Choroid plexus epithelial cell (primary cell): Measurements from ENCODE around the gene MLLT3.

ENCODE experiments used
- DNase-seq: peaks from one replicate; pipeline ENCODE4 v3.0.0-alpha.2; 2010; ENCODE audit warnings: low read depth
- H3K4me3 ChIP-seq: 2 replicates; pipeline ENCODE4 v1.5.1; 2011; ENCODE audit warnings: low read depth, mild to moderate bottlenecking, control low read depth, low read length, moderate library complexity
- TF ChIP-seq, protein P1 (sequence below): conservative IDR thresholded peaks from 2 replicates; pipeline ENCODE4 v1.5.1; 2011; ENCODE audit warnings: low read depth, mild to moderate bottlenecking, control low read depth, inconsistent platforms, low read length, moderate library complexity

MLLT3 gene

GRCh38 chr9:20552874-20553557, 69.3 kb downstream of the MLLT3 start:
- TF ChIP-seq, protein P1, sequence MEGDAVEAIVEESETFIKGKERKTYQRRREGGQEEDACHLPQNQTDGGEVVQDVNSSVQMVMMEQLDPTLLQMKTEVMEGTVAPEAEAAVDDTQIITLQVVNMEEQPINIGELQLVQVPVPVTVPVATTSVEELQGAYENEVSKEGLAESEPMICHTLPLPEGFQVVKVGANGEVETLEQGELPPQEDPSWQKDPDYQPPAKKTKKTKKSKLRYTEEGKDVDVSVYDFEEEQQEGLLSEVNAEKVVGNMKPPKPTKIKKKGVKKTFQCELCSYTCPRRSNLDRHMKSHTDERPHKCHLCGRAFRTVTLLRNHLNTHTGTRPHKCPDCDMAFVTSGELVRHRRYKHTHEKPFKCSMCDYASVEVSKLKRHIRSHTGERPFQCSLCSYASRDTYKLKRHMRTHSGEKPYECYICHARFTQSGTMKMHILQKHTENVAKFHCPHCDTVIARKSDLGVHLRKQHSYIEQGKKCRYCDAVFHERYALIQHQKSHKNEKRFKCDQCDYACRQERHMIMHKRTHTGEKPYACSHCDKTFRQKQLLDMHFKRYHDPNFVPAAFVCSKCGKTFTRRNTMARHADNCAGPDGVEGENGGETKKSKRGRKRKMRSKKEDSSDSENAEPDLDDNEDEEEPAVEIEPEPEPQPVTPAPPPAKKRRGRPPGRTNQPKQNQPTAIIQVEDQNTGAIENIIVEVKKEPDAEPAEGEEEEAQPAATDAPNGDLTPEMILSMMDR: peak; percentile 38
- peak; percentile 41 for DNase-seq
- no peak overlapping the region for H3K4me3 ChIP-seq

DNA sequence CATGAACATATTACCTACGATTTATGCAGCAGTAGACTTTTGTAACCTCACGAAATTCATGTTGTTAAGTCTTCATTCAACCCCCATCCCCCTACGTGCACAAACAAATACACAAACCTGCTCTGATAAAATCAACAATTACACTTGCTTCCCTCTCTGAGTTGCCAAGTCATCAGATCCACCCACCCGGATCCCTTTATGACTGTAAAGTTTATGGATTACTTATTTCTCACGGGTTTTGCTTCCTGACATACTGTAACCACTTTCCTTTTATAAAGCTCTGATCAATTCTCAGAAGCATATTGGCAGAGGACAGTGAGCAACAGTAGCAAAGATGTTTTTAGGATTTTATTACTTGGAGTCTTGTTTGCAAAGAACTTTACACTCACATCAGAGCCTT, 70.5 kb downstream of the MLLT3 start:
- DNase-seq: no peak
- TF ChIP-seq, protein P1: no peak

DNA sequence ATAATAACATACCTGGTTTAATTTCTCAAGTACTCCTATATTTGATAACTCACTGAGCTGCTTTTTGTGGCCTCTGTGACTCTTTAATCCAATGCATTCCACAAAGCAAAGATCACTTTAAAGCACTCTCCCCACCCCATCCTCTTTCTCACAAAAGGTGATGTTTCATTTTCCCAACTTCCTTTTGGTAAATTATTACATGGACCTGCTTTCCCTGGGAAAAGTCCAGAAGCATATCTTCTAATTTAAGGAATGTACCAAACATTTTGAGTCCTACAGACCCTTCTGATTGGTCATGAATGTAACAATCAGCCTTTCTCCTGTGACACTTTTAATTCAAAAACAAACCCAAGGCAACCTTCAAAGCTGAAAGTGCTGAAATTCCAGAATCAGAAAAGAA, 71.1 kb downstream of the MLLT3 start:
- TF ChIP-seq, protein P1: no peak
- no peak for DNase-seq
- H3K4me3 ChIP-seq: no peak overlapping the region

More for the DNA sequence above, 70.5 kb downstream of the MLLT3 start:
- H3K4me3 ChIP-seq: no peak overlapping the region

DNA sequence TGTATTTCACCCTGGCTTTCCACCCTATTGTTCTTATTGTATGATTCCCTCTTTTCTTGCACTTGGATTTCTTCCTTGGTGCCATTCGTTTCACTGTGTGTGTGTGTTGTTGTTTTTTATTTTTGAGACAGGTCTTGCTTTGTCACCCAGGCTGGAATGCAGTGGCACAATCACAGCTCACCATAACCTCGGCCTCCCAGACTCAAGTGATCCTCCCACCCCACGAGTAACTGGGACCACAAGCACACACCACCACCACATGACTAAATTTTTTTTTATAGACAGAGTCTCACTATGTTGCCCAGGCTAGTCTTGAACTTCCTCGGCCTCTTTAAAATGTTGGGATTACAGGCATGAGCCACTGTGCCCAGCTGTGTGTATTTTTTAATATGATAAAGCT, 72.0 kb downstream of the MLLT3 start:
- no peak for DNase-seq
- TF ChIP-seq, protein P1: no peak
- H3K4me3 ChIP-seq: no peak overlapping the region

DNA sequence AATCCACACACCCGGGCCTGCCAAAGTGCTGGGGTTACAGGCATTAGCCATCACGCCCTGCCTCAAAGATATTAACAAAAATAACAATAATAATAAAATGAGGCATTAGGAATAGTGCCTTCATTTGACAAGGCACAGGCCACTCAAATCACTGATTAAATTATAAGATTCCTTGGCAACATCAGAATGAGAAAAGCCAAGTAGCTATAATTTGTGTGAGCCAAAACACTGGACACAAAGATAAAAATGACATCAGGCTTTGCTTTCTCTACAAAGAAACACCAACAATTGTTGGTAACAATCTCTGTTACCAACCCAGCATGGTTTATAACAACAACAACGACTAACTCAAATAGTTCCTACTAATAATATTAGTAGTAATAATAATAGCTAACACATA, 73.2 kb downstream of the MLLT3 start:
- TF ChIP-seq, protein P1: no peak
- DNase-seq: no peak
- H3K4me3 ChIP-seq: no peak overlapping the region

GRCh38 chr9:20545023-20545622, 77.2 kb downstream of the MLLT3 start:
- TF ChIP-seq, protein P1: no peak
- DNase-seq: no peak
- no peak overlapping the region for H3K4me3 ChIP-seq

DNA sequence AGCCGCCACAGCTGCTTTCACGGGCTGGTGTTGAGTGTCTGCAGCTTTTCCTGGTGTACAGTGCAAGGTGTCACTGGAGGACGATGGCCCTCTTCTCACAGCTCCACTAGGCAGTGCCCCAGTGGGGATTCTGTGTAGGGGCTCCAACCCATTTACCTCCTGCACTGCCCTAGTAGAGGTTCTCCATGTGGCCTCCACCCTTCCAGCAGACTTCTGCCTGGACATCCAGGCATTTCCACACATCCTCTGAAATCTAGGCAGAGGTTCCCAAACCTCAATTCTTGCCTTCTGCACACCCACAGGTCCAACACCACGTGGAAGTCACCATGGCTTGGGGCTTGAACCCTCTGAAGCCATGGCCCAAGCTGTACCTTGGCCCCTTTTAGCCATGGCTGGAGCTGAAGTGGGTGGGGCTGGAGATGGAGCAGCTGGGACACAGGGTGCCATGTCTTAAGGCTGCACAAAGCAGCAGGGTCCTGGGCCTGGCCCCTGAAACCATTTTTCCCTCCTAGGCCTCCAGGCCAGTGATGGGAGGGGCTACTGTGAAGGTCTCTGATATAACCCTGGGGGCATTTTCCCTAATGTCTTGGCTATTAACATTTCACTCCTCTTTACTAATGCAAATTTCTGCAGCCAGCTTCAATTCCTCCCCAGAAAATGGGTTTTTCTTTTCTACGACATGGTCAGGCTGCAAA, 82.0 kb downstream of the MLLT3 start:
- DNase-seq: no peak
- TF ChIP-seq, protein P1: no peak
- H3K4me3 ChIP-seq: no peak overlapping the region
